Osteoblast (primary cell): ENCODE results near the gene RAMACL. TPM values are rescaled to one million over a fixed set of nuclear protein-coding genes. Genes with fewer than 3 reads are reported as not detected.

Source experiments
- DNase-seq: peaks from one replicate; pipeline ENCODE4 v3.0.0; 2011; ENCODE audit warnings: low spot score, mixed read lengths; ENCODE audit not compliant: insufficient read length; ENCODE audit errors: missing footprints
- H2AFZ ChIP-seq: 2 replicates; pipeline ENCODE4 v1.6.0; 2011; ENCODE audit warnings: mild to moderate bottlenecking, low read length
- H3K27ac ChIP-seq: 2 replicates; pipeline ENCODE4 v1.5.1; 2011; ENCODE audit warnings: mild to moderate bottlenecking, low read depth, low read length, moderate library complexity
- H3K27me3 ChIP-seq: 2 replicates; pipeline ENCODE4 v1.6.0; 2012; ENCODE audit warnings: mild to moderate bottlenecking, control low read depth, inconsistent platforms, low read length, moderate library complexity; ENCODE audit not compliant: insufficient read depth
- H3K36me3 ChIP-seq: 2 replicates; pipeline ENCODE4 v1.5.1; 2011; ENCODE audit warnings: mild to moderate bottlenecking, low read length, control low read depth, moderate library complexity; ENCODE audit not compliant: insufficient read depth
- H3K4me1 ChIP-seq: 2 replicates; pipeline ENCODE4 v1.5.1; 2011; ENCODE audit warnings: mild to moderate bottlenecking, low read length, control low read depth, moderate library complexity; ENCODE audit not compliant: insufficient read depth
- H3K4me2 ChIP-seq: 2 replicates; pipeline ENCODE4 v1.6.0; 2011; ENCODE audit warnings: mild to moderate bottlenecking, low read length; ENCODE audit not compliant: insufficient read depth
- H3K4me3 ChIP-seq: fragments of 200-600 bp; sonication (generic); 3 replicates; pipeline ENCODE4 v1.5.1; 2012; ENCODE audit warnings: mild to moderate bottlenecking, low read length, inconsistent platforms; ENCODE audit not compliant: insufficient read depth
- H3K79me2 ChIP-seq: 2 replicates; pipeline ENCODE4 v1.6.0; 2012; ENCODE audit warnings: mild to moderate bottlenecking, low read length, control low read depth, inconsistent platforms; ENCODE audit not compliant: insufficient read depth
- H3K9me3 ChIP-seq: 2 replicates; pipeline ENCODE4 v1.5.1; 2011; ENCODE audit warnings: low read depth, low read length, control low read depth
- H4K20me1 ChIP-seq: 2 replicates; pipeline ENCODE4 v1.6.0; 2012; ENCODE audit warnings: mild to moderate bottlenecking, low read length, control low read depth; ENCODE audit not compliant: insufficient read depth
- total RNA-seq: library from RNA; depleted of rRNA; stranded (reverse); fragments of >200 nt; gene quantifications from 2 replicates; pipeline ENCODE4 v1.2.3, GENCODE V29; 2012
- TF ChIP-seq, protein P1 (sequence below): IDR thresholded peaks from 2 replicates; pipeline ENCODE4 v1.5.1; 2011; ENCODE audit warnings: mild to moderate bottlenecking, low read depth, low read length, moderate library complexity; ENCODE audit errors: extremely low read depth

The RAMACL gene
- total RNA-seq, 1 donor = 3.3 TPM

DNA sequence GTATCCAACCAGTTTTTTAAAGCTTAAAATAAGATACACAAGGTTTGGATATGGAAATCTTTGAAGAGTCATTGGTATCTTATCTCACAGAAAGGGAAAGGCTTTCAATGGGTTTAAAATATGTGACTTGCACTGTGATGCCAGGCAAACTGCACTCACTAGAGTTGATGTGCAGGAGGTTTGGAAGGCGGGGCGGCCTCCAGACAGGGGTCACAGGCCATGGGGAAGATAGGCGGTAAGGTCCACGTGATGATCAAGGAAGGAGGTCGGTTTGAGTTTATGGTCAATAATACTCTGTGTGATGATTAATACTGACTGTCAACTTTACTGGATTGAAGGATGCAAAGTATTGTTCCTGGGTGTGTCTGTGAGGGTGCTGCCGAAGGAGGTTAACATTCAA lies 9.5 kb upstream of the RAMACL start:
- peaks cover 62% of the 10 kb centered on the region for H3K79me2 ChIP-seq
- no peaks in the 10 kb centered on the region for H3K27me3 ChIP-seq
- peak overlapping the region; percentile 100 for H3K27ac ChIP-seq
- no peaks in the 10 kb centered on the region for H3K9me3 ChIP-seq
- TF ChIP-seq, protein P1, sequence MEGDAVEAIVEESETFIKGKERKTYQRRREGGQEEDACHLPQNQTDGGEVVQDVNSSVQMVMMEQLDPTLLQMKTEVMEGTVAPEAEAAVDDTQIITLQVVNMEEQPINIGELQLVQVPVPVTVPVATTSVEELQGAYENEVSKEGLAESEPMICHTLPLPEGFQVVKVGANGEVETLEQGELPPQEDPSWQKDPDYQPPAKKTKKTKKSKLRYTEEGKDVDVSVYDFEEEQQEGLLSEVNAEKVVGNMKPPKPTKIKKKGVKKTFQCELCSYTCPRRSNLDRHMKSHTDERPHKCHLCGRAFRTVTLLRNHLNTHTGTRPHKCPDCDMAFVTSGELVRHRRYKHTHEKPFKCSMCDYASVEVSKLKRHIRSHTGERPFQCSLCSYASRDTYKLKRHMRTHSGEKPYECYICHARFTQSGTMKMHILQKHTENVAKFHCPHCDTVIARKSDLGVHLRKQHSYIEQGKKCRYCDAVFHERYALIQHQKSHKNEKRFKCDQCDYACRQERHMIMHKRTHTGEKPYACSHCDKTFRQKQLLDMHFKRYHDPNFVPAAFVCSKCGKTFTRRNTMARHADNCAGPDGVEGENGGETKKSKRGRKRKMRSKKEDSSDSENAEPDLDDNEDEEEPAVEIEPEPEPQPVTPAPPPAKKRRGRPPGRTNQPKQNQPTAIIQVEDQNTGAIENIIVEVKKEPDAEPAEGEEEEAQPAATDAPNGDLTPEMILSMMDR = no peak
- peaks cover 69% of the 10 kb centered on the region for H3K4me1 ChIP-seq
- H2AFZ ChIP-seq = no peak overlapping the region
- H4K20me1 ChIP-seq = no peaks in the 10 kb centered on the region
- peak overlapping the region; percentile 64 for H3K4me2 ChIP-seq
- DNase-seq = no peak
- H3K4me3 ChIP-seq = no peak overlapping the region
- no peaks in the 10 kb centered on the region for H3K36me3 ChIP-seq

- Histone ChIP-seq H3K4me1 (peaks cover 68% of the 10 kb centered on the region), H4K20me1 (no peaks in the 10 kb centered on the region), H3K79me2 (peaks cover 66% of the 10 kb centered on the region), H3K27me3 (no peaks in the 10 kb centered on the region), H2AFZ (no peak overlapping the region), H3K4me3 (peak overlapping the region; percentile 26), H3K4me2 (peak overlapping the region; percentile 64), H3K36me3 (no peaks in the 10 kb centered on the region), H3K9me3 (no peaks in the 10 kb centered on the region), H3K27ac (peak overlapping the region; percentile 100)
- peak; percentile 87 for DNase-seq
- TF ChIP-seq, protein P1 = no peak
Observed at GRCh38 chr6:166595061-166595780, 8.7 kb upstream of the RAMACL start.

DNA sequence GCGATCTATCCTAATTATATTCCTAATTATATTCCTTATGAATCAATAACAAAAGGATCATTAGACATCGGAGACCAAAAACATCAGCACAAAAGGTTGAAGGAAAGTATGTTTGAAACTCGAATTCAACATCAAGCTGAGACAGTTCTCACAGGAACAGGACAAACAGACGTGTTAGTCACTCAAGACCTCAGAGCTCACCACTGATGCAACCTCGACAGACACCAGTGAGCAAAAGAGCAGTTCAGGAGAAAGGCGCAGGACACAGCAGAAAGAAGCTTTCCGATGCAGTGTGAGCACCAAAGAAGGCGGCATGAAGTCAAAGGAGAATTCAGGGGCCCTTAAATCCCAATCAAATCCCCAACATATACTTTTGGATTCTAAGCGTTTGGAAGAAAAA lies 6.3 kb upstream of the RAMACL start:
- Histone ChIP-seq H4K20me1 (peaks cover 6% of the 10 kb centered on the region), H3K9me3 (no peaks in the 10 kb centered on the region), H3K27ac (peak overlapping the region; percentile 80), H3K4me3 (no peak overlapping the region), H3K27me3 (no peaks in the 10 kb centered on the region), H3K79me2 (peaks cover 73% of the 10 kb centered on the region), H2AFZ (no peak overlapping the region), H3K4me2 (peak overlapping the region; percentile 7), H3K4me1 (peaks cover 64% of the 10 kb centered on the region), H3K36me3 (no peaks in the 10 kb centered on the region)
- DNase-seq = peak; percentile 81
- TF ChIP-seq, protein P1 = no peak

- Histone ChIP-seq H3K27ac (peak overlapping the region; percentile 80), H3K27me3 (no peaks in the 10 kb centered on the region), H3K79me2 (peaks cover 74% of the 10 kb centered on the region), H3K4me3 (no peak overlapping the region), H3K9me3 (no peaks in the 10 kb centered on the region), H4K20me1 (peaks cover 6% of the 10 kb centered on the region), H3K36me3 (no peaks in the 10 kb centered on the region), H2AFZ (no peak overlapping the region), H3K4me1 (peaks cover 56% of the 10 kb centered on the region), H3K4me2 (no peak overlapping the region)
- TF ChIP-seq, protein P1 = no peak
- DNase-seq = peak; percentile 84
Observed at GRCh38 chr6:166591961-166592520, 5.6 kb upstream of the RAMACL start.
